ENCODE data around the gene FHIP1A. TPM values are rescaled to one million over a fixed set of nuclear protein-coding genes. Genes with fewer than 3 reads are reported as not detected.

FHIP1A gene
- polyA plus RNA-seq, 1 donor = 5.0 TPM

- DNase-seq = no peak
- Histone ChIP-seq H3K4me3 (ENCODE audit: low read length) (no peak overlapping the region), H3K27ac (ENCODE audit: low read length) (peak overlapping the region; percentile 66), H3K4me1 (ENCODE audit: control insufficient read depth, insufficient read depth, low read length) (no peaks in the 10 kb centered on the region), H3K27me3 (ENCODE audit: control insufficient read depth, insufficient read depth, low read length) (no peaks in the 10 kb centered on the region), H3K36me3 (ENCODE audit: control insufficient read depth, insufficient read depth, low read length) (no peaks in the 10 kb centered on the region), H3K9me3 (ENCODE audit: control insufficient read depth, low read depth, low read length) (no peaks in the 10 kb centered on the region)
- WGBS (ENCODE audit: insufficient coverage, low lambda C conversion rate) = no CpG with 5 or more reads among the region's 2 CpGs
Measured at GRCh38 chr4:151417766-151418376, 8.9 kb downstream of the FHIP1A start.

DNA sequence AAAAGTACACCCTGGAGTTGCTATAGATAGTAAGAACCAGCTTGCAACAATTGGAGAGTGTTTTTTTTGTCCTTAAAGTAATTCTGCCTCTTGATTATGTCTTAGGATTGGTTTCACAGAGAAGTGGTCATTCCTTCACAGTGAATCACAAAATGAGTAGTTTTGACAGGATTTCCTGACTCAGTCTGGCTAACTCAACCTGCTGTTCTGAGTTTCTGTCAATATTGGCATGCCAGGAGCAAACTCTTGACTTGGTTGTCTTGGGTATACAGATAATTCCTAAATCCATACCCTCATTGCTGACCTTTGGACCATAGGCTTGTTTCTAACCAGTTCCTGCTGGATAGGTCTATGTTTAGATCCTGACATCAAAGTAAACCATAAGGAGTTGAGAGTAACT is 9.4 kb downstream of the FHIP1A start:
- DNase-seq = peak; percentile 30 to 77
- Histone ChIP-seq H3K36me3 (ENCODE audit: control insufficient read depth, insufficient read depth, low read length) (no peaks in the 10 kb centered on the region), H3K4me1 (ENCODE audit: control insufficient read depth, insufficient read depth, low read length) (no peaks in the 10 kb centered on the region), H3K27me3 (ENCODE audit: control insufficient read depth, insufficient read depth, low read length) (no peaks in the 10 kb centered on the region), H3K4me3 (ENCODE audit: low read length) (no peak overlapping the region), H3K27ac (ENCODE audit: low read length) (peak overlapping the region; percentile 66), H3K9me3 (ENCODE audit: control insufficient read depth, low read depth, low read length) (no peaks in the 10 kb centered on the region)

GRCh38 chr4:151418856-151419255 is 9.9 kb downstream of the FHIP1A start:
- no peaks in the 10 kb centered on the region for H3K36me3 ChIP-seq (ENCODE audit: control insufficient read depth, insufficient read depth, low read length)
- no peaks in the 10 kb centered on the region for H3K4me1 ChIP-seq (ENCODE audit: control insufficient read depth, insufficient read depth, low read length)
- no CpG with 5 or more reads among the region's 1 CpG for WGBS (ENCODE audit: insufficient coverage, low lambda C conversion rate)
- DNase-seq = no peak
- H3K27me3 ChIP-seq (ENCODE audit: control insufficient read depth, insufficient read depth, low read length) = no peaks in the 10 kb centered on the region
- H3K4me3 ChIP-seq (ENCODE audit: low read length) = no peak overlapping the region
- no peak overlapping the region for H3K27ac ChIP-seq (ENCODE audit: low read length)
- no peaks in the 10 kb centered on the region for H3K9me3 ChIP-seq (ENCODE audit: control insufficient read depth, low read depth, low read length)

DNA sequence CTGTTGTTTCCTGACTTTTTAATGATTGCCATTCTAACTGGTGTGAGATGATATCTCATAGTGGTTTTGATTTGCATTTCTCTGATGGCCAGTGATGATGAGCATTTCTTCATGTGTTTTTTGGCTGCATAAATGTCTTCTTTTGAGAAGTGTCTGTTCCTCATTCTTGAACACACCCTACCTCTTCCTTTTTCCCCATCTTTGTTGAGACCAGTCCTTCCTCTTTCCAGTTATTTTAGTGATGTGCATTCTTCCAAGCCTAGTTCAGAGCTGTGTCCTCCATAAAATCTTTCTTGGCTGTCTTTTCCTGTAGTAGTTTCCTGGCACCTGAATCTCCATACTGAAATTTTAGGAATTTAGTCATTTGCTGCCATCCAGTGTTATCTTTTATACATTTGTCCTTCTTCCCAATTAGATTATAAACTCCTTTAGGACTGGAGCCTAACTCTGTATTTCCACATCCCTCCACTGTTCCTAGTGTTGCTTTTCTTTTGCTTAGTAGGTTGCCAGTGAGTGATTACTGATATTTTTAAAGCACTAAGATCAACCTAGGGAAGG is 11.4 kb downstream of the FHIP1A start:
- no peak for DNase-seq
- Histone ChIP-seq H3K36me3 (ENCODE audit: control insufficient read depth, insufficient read depth, low read length) (no peaks in the 10 kb centered on the region), H3K27me3 (ENCODE audit: control insufficient read depth, insufficient read depth, low read length) (no peaks in the 10 kb centered on the region), H3K27ac (ENCODE audit: low read length) (no peak overlapping the region), H3K4me1 (ENCODE audit: control insufficient read depth, insufficient read depth, low read length) (no peaks in the 10 kb centered on the region), H3K4me3 (ENCODE audit: low read length) (no peak overlapping the region), H3K9me3 (ENCODE audit: control insufficient read depth, low read depth, low read length) (no peaks in the 10 kb centered on the region)

GRCh38 chr4:151422854-151423253 is 13.9 kb downstream of the FHIP1A start:
- Histone ChIP-seq H3K27me3 (ENCODE audit: control insufficient read depth, insufficient read depth, low read length) (no peaks in the 10 kb centered on the region), H3K36me3 (ENCODE audit: control insufficient read depth, insufficient read depth, low read length) (no peaks in the 10 kb centered on the region), H3K9me3 (ENCODE audit: control insufficient read depth, low read depth, low read length) (no peaks in the 10 kb centered on the region), H3K4me1 (ENCODE audit: control insufficient read depth, insufficient read depth, low read length) (no peaks in the 10 kb centered on the region), H3K27ac (ENCODE audit: low read length) (no peak overlapping the region), H3K4me3 (ENCODE audit: low read length) (no peak overlapping the region)
- DNase-seq = no peak
- no CpG with 5 or more reads among the region's 3 CpGs for WGBS (ENCODE audit: insufficient coverage, low lambda C conversion rate)

- no peak overlapping the region for H3K4me3 ChIP-seq (ENCODE audit: low read length)
- no peak overlapping the region for H3K27ac ChIP-seq (ENCODE audit: low read length)
- H3K36me3 ChIP-seq (ENCODE audit: control insufficient read depth, insufficient read depth, low read length) = no peaks in the 10 kb centered on the region
- no peaks in the 10 kb centered on the region for H3K9me3 ChIP-seq (ENCODE audit: control insufficient read depth, low read depth, low read length)
- no peaks in the 10 kb centered on the region for H3K27me3 ChIP-seq (ENCODE audit: control insufficient read depth, insufficient read depth, low read length)
- no peaks in the 10 kb centered on the region for H3K4me1 ChIP-seq (ENCODE audit: control insufficient read depth, insufficient read depth, low read length)
- DNase-seq = no peak
- WGBS (ENCODE audit: insufficient coverage, low lambda C conversion rate) = no CpG with 5 or more reads among the region's 1 CpG
Measured at GRCh38 chr4:151426513-151426912, 17.5 kb downstream of the FHIP1A start.

GRCh38 chr4:151427266-151427665 is 18.3 kb downstream of the FHIP1A start:
- no peaks in the 10 kb centered on the region for H3K9me3 ChIP-seq (ENCODE audit: control insufficient read depth, low read depth, low read length)
- no peaks in the 10 kb centered on the region for H3K36me3 ChIP-seq (ENCODE audit: control insufficient read depth, insufficient read depth, low read length)
- H3K27me3 ChIP-seq (ENCODE audit: control insufficient read depth, insufficient read depth, low read length) = no peaks in the 10 kb centered on the region
- no peak for DNase-seq
- WGBS (ENCODE audit: insufficient coverage, low lambda C conversion rate) = 88% methylated on average over 1 of the region's 1 CpG
- H3K27ac ChIP-seq (ENCODE audit: low read length) = no peak overlapping the region
- H3K4me3 ChIP-seq (ENCODE audit: low read length) = no peak overlapping the region
- no peaks in the 10 kb centered on the region for H3K4me1 ChIP-seq (ENCODE audit: control insufficient read depth, insufficient read depth, low read length)

- Histone ChIP-seq H3K27ac (ENCODE audit: low read length) (no peak overlapping the region), H3K27me3 (ENCODE audit: control insufficient read depth, insufficient read depth, low read length) (no peaks in the 10 kb centered on the region), H3K36me3 (ENCODE audit: control insufficient read depth, insufficient read depth, low read length) (no peaks in the 10 kb centered on the region), H3K4me1 (ENCODE audit: control insufficient read depth, insufficient read depth, low read length) (no peaks in the 10 kb centered on the region), H3K4me3 (ENCODE audit: low read length) (no peak overlapping the region), H3K9me3 (ENCODE audit: control insufficient read depth, low read depth, low read length) (no peaks in the 10 kb centered on the region)
- no peak for DNase-seq
- WGBS (ENCODE audit: insufficient coverage, low lambda C conversion rate) = 91% methylated on average over 3 of the region's 3 CpGs
Measured at GRCh38 chr4:151428346-151428745, 19.4 kb downstream of the FHIP1A start.

DNA sequence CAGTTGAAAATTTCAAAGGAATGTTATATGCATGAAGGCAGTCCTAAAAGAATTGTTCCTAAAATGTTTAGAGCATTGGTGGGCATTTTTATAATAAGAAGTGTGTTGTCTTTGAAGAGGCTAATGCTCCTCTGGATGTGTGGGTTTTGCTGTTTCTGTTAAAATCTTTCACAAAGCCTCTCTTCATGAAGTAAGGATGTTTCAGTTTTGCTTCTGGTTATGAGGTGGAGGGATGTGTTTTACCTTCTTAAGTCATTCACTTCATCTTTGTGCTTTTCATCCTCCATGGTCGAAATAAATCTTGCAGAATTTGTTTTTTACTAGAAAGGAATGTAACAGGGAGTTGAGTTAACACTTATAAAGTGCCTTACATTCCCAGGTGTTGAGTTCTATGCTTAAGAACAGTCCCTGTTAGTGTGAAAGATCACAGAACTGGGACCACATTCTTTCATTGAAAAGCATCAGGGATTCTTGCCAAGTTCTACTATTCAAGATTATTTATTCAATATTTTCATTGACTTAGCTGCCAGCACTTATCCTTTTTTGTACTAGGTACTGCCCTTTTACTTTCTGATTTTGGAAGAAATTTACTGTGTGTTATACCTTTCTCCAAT is 21.1 kb downstream of the FHIP1A start:
- Histone ChIP-seq H3K27me3 (ENCODE audit: control insufficient read depth, insufficient read depth, low read length) (no peaks in the 10 kb centered on the region), H3K4me3 (ENCODE audit: low read length) (no peak overlapping the region), H3K27ac (ENCODE audit: low read length) (no peak overlapping the region), H3K9me3 (ENCODE audit: control insufficient read depth, low read depth, low read length) (no peaks in the 10 kb centered on the region), H3K4me1 (ENCODE audit: control insufficient read depth, insufficient read depth, low read length) (no peaks in the 10 kb centered on the region), H3K36me3 (ENCODE audit: control insufficient read depth, insufficient read depth, low read length) (no peaks in the 10 kb centered on the region)
- DNase-seq = no peak
- WGBS (ENCODE audit: insufficient coverage, low lambda C conversion rate) = 57% methylated on average over 1 of the region's 1 CpG

GRCh38 chr4:151430740-151431457 is 21.9 kb downstream of the FHIP1A start:
- H3K4me1 ChIP-seq (ENCODE audit: control insufficient read depth, insufficient read depth, low read length) = no peaks in the 10 kb centered on the region

More at GRCh38 chr4:151430740-151431457, 21.9 kb downstream of the FHIP1A start:
- WGBS (ENCODE audit: insufficient coverage, low lambda C conversion rate) = 66% methylated on average over 4 of the region's 6 CpGs
- no peak overlapping the region for H3K27ac ChIP-seq (ENCODE audit: low read length)
- H3K9me3 ChIP-seq (ENCODE audit: control insufficient read depth, low read depth, low read length) = no peaks in the 10 kb centered on the region
- no peak overlapping the region for H3K4me3 ChIP-seq (ENCODE audit: low read length)
- DNase-seq = no peak
- H3K36me3 ChIP-seq (ENCODE audit: control insufficient read depth, insufficient read depth, low read length) = no peaks in the 10 kb centered on the region
- H3K27me3 ChIP-seq (ENCODE audit: control insufficient read depth, insufficient read depth, low read length) = no peaks in the 10 kb centered on the region
